ENCODE data around the gene ZNF587B.
"Not testable (repeated sequence)": the region's sequence is repeated elsewhere in the genome, so short reads cannot be mapped to it uniquely, and the experiment has no call there.

- TF ChIP-seq, protein P1, sequence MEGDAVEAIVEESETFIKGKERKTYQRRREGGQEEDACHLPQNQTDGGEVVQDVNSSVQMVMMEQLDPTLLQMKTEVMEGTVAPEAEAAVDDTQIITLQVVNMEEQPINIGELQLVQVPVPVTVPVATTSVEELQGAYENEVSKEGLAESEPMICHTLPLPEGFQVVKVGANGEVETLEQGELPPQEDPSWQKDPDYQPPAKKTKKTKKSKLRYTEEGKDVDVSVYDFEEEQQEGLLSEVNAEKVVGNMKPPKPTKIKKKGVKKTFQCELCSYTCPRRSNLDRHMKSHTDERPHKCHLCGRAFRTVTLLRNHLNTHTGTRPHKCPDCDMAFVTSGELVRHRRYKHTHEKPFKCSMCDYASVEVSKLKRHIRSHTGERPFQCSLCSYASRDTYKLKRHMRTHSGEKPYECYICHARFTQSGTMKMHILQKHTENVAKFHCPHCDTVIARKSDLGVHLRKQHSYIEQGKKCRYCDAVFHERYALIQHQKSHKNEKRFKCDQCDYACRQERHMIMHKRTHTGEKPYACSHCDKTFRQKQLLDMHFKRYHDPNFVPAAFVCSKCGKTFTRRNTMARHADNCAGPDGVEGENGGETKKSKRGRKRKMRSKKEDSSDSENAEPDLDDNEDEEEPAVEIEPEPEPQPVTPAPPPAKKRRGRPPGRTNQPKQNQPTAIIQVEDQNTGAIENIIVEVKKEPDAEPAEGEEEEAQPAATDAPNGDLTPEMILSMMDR (IDR thresholded peaks at IDR 0.05) = not testable (repeated sequence)
- TF ChIP-seq POLR2A (IDR thresholded peaks at IDR 0.05) = not testable (repeated sequence)
Observed at GRCh38 chr19:57851812-57852603, 21.9 kb downstream of the ZNF587B start.

Measured in suprapubic skin (tissue), 3 donors.